Left renal cortex interstitium (tissue), 4 donors: ENCODE data around the gene APOA5. TPM values are rescaled to one million over a fixed set of nuclear protein-coding genes. Genes with fewer than 3 reads are reported as not detected.
"Not testable (repeated sequence)": the region's sequence is repeated elsewhere in the genome, so short reads cannot be mapped to it uniquely, and the experiment has no call there.

Experiments
- DNase-seq, 4 donors: peaks; one replicate each; pipeline ENCODE4 v3.0.0-alpha.2; 2013; ENCODE audit warnings: low read depth in 4 of 4, low spot score in 2 of 4, missing footprints in 1 of 4
- polyA plus RNA-seq, 4 donors: library from polyadenylated mRNA; unstranded; fragments of 120-200 nt; gene quantifications; one replicate each; pipeline ENCODE4 v1.2.1, GENCODE V29; 2013; ENCODE audit not compliant: insufficient read length in 4 of 4

Gene APOA5
- polyA plus RNA-seq, 4 donors, result not detected

DNA sequence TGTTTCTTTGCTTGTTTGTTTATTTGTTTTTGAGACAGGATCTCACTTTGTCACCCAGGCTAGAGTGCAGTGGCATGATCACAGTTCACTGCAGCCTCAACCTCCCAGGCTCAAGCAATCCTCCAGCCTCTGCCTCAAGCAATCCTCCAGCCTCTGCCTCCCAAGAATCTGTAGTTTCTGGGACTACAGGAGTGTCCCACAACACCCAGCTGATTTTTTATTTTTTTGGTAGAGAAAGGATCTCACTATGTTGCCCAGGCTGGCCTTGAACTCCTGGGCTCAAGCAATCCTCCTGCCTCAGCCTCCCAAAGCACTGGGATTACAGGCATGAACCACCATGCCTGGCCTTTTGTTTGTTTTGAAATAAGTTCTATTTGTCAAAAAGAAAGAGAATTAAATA lies 10.0 kb upstream of the APOA5 start:
- not testable (repeated sequence) for DNase-seq

- no peak for DNase-seq
Measured at GRCh38 chr11:116800610-116801009, 8.9 kb upstream of the APOA5 start.

GRCh38 chr11:116798368-116798767 lies 6.7 kb upstream of the APOA5 start:
- no peak for DNase-seq

GRCh38 chr11:116797816-116798215 lies 6.1 kb upstream of the APOA5 start:
- no peak for DNase-seq

DNA sequence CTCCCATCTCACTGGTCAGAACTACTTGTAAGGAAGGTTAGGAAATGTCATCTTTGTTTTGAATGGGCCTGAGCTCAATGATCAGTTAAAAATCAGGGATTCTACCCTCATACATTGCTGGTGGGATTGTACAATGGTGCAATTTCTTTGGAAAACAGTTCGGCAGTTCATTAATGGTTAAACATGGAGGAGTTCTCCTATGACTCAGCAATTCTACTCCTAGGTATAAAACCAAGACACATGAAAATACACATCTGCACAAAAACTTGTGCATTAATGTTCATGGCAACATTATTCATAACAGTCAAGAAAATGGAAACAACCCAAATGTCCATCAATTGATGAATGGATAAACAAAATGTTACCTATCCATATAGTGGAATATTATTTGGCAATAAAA lies 4.9 kb upstream of the APOA5 start:
- no peak for DNase-seq

DNA sequence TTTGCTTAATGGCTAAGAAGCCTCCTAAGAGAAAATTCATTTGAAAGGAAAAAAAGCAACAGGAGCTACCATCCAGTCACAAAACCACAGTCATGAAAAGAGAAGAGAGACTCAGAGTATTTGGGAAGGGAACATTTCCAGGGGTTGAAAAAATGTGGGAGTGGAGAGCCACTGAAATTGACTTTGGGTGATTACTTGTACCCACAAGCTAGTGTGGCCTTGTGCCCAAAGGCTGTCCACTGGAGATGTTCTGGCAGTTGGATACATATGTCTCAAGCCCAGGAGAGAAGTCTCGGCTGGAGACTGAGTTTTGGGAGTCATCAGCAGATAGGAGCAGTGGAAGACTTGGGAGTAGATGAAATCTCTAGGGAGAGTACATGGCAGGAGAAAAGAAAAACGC lies 3.2 kb upstream of the APOA5 start:
- no peak for DNase-seq

- DNase-seq, result no peak
Measured at GRCh38 chr11:116793772-116794097, 2.1 kb upstream of the APOA5 start.

- no peak for DNase-seq
Measured at GRCh38 chr11:116792869-116793771, 1.4 kb upstream of the APOA5 start.

DNA sequence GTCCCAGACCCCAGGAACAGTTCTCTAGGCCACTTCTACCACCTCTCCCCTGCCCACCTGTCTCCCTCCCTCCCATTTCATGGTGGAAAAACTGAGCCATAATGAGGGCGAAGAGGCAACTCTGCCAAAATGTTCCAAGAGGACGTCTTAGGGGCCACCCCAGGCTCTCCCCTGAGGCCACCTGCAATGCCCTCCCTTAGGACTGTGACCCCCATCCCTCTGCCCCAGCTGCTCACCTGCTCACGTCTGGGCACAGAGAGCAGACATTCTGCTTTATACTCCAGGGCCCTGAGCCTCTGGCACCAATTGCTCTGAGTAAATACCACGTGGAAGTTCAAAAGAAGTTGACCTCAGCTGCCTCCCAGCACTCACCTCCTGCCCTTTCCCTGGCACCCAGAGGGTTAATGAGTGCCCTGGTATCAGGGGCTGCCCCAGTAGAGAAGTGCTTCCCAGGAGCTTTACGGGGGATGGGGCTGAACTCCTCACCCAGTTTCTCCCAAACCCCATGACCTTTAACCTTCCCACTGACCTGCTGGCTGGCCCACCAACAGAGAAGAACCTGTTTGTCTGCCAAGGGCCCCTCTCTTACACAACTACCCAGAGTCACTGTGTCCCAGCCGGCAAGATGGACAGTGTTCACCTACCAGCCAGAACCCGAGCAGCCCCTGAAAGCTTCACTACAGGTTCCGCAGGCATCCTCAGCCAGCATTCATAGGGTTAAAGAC lies 627 bp upstream of the APOA5 start:
- no peak for DNase-seq

DNA sequence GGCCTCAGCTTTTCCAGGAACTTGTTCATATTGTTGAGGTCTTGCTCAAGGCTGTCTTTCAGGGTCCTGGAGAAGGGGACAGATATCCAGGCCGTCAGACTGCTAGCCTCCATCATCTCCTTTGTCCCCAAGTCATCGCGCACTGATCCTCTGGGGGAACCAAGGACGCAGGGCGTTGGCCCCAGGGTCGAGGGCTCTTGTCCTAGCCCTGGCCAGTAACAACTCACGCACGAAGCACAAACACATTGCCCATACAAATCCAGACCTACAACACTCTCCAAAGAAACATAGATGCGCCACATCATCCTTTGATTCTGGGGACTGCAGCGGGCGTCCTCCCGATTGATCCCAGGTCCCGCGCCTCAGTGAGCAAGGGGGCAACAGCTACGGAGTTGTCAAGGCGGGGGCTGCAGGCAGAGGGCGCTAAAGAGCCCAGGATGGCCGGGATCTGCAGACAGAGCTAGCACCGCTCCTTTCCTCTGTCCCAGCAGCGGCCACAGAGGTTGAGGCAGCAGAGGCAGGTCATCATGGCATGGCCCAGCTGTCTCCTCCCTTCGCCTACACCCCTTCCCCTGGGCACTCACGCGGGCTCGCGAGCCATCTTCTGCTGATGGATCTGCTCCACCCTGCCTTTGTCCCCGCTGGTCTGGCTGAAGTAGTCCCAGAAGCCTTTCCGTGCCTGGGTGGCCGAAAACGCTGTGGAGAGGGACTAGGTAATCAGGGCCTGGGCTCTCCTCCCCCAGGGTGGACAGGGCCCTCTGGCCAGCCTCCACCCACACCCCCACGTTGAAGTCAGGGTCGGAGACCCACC lies 472 bp downstream of the APOA5 start:
- peak in 2 of 4 donors; percentile 35 to 48 for DNase-seq

DNA sequence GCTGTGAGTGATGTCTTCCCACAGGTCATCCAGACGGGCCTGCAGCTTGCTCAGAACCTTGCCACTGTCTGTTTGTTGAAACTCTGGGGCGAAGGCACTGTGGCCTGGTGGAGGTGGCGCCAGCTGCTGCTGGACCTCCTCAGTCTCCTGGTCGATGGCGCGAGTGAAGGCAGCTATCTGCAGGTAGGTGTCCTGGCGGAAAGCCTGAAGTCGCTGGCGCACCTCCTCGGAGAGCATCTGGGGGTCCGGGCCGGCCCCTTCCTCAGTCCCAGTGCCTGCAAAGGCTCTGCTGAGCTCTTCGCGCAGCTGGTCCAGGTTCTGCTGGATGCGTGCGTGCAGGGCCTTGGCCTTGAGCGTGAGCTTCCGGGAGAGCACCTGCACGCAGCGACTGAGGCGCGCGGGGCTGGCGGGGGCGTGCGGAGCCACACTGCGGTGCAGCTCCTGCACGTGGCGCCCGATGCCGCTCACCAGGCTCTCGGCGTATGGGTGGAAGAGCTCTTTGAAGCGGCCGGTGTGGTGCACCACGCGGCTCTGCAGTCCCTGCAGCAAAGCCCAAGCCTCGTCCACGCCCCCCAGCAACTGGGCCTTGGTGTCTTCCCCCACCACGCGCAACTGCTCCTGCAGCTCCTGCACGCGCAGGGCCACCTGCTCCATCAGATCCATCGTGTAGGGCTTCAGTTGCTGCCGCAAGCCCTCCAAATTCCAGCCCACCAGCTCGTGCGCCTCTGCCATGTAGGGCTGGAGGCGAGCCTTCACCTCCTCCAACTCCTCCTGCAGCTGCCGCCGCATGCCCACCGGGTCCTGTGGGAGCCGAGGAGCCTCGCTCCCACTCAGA lies 1.3 kb downstream of the APOA5 start:
- no peak for DNase-seq

DNA sequence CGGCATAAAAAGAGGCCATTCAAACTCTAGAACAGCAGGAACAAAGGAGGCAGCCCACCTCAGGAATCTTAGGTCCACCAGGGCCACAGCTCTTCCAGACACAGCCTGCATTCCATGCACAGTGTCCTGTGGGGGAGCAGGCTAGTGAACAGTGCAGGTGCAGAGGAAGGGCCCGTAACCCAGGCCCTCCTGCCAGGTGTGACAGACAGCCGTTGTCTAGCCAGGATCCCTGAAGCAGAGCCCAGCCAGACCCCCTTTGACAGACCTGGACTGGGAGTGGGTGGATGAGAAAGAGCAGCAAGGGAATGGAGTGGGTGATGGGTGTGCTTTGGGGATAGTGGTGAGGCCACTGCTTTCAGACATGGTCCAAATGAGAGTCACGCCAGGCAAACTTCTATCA lies 2.7 kb downstream of the APOA5 start:
- DNase-seq, result no peak

DNA sequence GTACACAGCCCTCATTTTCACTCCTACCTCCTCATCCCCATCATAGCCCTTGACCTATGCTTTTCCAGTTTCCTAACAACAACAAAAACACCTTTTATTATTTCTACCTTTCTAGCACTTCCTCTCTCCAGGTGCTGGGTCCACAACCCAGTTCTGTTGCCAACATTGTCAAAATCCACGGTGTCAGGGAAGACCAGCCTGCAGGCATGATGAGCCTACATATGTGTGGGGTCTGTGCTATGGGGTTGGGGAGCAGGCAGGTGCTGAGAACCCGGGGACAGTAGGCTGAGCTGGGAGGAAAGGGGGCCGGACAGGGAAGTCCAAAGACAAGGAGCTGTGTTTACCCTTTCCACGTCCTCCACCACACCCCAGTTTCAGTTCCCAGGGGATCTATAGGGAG lies 3.1 kb downstream of the APOA5 start:
- DNase-seq, result no peak

- peak; percentile 54 to 70 (median 64) for DNase-seq
Measured at GRCh38 chr11:116787786-116788486, 3.7 kb downstream of the APOA5 start, which contains the start of gene ZPR1. Gene ZPR1 (minus strand): TSS chr11:116788023. CDS start chr11:116787990, 33 bp downstream.

DNA sequence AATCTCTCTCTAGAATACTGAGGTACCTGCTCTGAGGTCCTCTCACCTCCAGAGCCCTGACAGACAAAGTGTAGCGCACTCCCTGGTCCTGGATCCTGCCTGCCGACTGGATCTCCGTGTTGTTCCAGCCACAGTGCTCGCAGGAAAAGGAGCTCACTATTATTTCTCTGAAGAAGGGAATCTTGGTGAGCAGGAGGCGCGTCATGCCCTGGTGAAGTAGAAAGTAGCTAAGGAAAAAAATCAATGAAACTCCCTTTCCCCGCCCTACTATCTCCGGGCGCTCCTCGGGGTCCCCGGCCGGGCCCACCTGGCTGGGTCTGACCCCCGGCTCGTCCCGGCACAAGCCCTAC lies 4.3 kb downstream of the APOA5 start:
- DNase-seq, result no peak

GRCh38 chr11:116786966-116787365 lies 4.7 kb downstream of the APOA5 start:
- no peak for DNase-seq

DNA sequence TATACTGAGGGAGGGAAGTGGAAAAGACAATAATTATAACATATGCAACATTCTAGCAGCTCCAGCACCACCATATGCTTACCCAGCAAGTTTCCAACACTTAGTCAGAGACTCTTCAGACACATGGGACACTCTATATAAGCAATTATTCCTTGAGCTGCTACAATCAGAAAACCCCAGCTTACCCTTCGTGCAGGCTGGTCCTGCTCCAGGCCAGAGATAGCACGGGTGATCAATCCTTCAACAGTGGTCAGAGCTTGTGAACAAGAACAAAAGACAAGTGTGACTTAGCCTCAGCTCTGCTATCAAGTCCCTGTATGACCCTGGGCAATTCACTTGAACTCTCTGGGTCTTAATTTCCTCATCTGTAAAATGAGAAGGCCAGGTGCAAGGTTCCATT lies 5.4 kb downstream of the APOA5 start:
- DNase-seq, result no peak

DNA sequence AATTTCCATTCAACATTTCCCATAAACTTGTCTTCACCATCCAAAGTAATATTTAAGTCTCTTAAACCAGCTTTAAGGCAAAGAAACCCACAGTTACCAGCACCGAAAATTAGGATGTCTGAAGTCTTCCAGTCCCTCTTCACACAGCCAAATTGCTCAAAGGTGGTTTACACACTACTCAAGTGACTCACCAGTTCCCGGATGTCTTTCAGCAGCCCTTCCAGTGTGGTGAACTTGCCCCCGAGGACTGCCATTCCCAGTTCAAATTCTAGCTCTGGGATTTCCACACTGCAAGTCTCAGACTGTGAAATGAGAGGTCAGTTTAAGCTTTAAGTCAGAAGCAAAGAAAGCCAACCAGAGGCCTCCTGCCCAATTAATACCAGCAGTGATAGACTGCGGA lies 9.0 kb downstream of the APOA5 start:
- DNase-seq, result no peak

DNA sequence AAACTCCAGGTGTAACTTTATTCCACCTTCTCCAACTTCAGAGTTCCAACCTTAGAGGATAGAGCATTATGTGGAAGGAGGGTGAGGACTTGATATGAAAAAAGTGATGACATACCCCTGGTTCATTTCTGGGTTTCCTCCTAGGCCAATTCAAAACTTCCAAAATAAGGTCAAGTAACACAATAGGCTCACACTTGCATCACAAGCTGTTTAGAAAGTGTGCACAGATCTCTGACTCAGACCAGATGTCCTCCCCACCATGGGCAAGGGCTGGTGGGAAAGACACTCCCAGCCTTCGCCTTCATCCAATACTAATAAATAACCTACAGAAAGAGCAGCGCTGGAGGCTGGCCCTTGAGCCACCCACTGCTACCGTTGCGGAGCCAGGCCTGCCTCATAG lies 13.1 kb downstream of the APOA5 start:
- no peak for DNase-seq

DNA sequence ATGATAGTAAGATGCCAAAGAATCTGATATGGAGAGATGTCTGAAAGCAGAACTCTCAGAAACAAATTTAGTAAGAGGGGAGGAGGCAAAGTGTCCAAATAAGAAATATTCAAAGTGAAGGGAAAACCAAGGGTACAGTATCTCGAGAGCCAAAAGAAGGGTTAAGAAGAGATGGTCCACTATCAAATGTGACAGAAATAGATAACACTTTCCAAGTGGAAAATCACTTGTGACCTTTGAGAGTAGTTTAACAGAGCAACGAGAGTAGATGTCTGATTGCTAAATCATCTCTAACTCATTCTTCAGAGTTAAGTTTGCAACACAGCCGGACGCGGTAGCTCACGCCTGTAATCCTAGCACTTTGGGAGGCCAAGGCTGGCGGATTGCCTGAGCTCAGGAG lies 14.6 kb downstream of the APOA5 start:
- no peak for DNase-seq
